BJ (cell line): ENCODE results near the gene BTNL3. TPM values are rescaled to one million over a fixed set of nuclear protein-coding genes. Genes with fewer than 3 reads are reported as not detected.

Experiments used
- CTCF ChIA-PET: fragments of 350-600 bp; formaldehyde crosslinking; extraction: SDS; loops from one replicate; lab custom pipeline; 2021; ENCODE audit warnings: antibody characterized with exemption, inconsistent platforms; lab: Yijun Ruan, JAX
- POLR2A ChIA-PET: fragments of 300-600 bp; sonication (Branson Sonifier 250); formaldehyde crosslinking; extraction: SDS; loops from one replicate; lab custom pipeline; 2021; ENCODE audit warnings: antibody characterized with exemption; lab: Charles Lee
- DNase-seq: peaks from one replicate; pipeline ENCODE4 v3.0.0-alpha.2; 2011; ENCODE audit warnings: low read depth
- H3K27me3 ChIP-seq: 2 replicates; pipeline ENCODE4 v1.6.0; 2011; ENCODE audit warnings: low read length; ENCODE audit not compliant: control insufficient read depth, insufficient read depth
- H3K36me3 ChIP-seq: 2 replicates; pipeline ENCODE4 v1.5.1; 2011; ENCODE audit warnings: low read length; ENCODE audit not compliant: control insufficient read depth, insufficient read depth
- H3K4me3 ChIP-seq: 2 replicates; pipeline ENCODE4 v1.5.1; 2011; ENCODE audit warnings: low read depth, mild to moderate bottlenecking, control low read depth, low read length
- CTCF ChIP-seq: IDR thresholded peaks from 2 replicates; pipeline ENCODE4 v1.5.1; 2011; ENCODE audit warnings: low read depth, mild to moderate bottlenecking, control low read depth, inconsistent platforms, low read length, moderate library complexity; ENCODE audit not compliant: insufficient read depth
- polyA plus RNA-seq: library from polyadenylated mRNA; depleted of rRNA; stranded (reverse); fragments of >200 nt; gene quantifications from 2 replicates; pipeline ENCODE4 v1.2.3, GENCODE V29; 2011

Gene BTNL3
- polyA plus RNA-seq, 1 experiment, result not detected

GRCh38 chr5:181024245-181025064 is 35.8 kb downstream of the BTNL3 start:
- DNase-seq, result no peak

GRCh38 chr5:181027452-181028031 is 38.9 kb downstream of the BTNL3 start:
- H3K4me3 ChIP-seq, result no peak overlapping the region
- ChIA-PET CTCF (no interaction called here), POLR2A (no interaction called here)
- DNase-seq, result no peak
- H3K27me3 ChIP-seq, result no peaks in the 10 kb centered on the region
- TF ChIP-seq CTCF, result no peak
- no peaks in the 10 kb centered on the region for H3K36me3 ChIP-seq

More at GRCh38 chr5:181024245-181025064, 35.8 kb downstream of the BTNL3 start:
- Histone ChIP-seq H3K27me3 (no peaks in the 10 kb centered on the region), H3K4me3 (no peak overlapping the region), H3K36me3 (no peaks in the 10 kb centered on the region)
- POLR2A ChIA-PET, result no interaction called here
- no peak for TF ChIP-seq CTCF
- CTCF ChIA-PET, result no interaction called here

GRCh38 chr5:181028032-181028819 is 39.6 kb downstream of the BTNL3 start:
- ChIA-PET CTCF (no interaction called here), POLR2A (no interaction called here)
- Histone ChIP-seq H3K36me3 (no peaks in the 10 kb centered on the region), H3K27me3 (no peaks in the 10 kb centered on the region), H3K4me3 (no peak overlapping the region)
- no peak for DNase-seq
- TF ChIP-seq CTCF, result no peak

- no peak for TF ChIP-seq CTCF
- POLR2A ChIA-PET, result no interaction called here
- CTCF ChIA-PET, result no interaction called here
Measured at GRCh38 chr5:181031716-181032115, 43.1 kb downstream of the BTNL3 start.

More at GRCh38 chr5:181031716-181032115, 43.1 kb downstream of the BTNL3 start:
- H3K36me3 ChIP-seq, result no peaks in the 10 kb centered on the region
- H3K4me3 ChIP-seq, result no peak overlapping the region
- DNase-seq, result no peak
- H3K27me3 ChIP-seq, result no peaks in the 10 kb centered on the region
